K562 (cell line): ENCODE measurements around the gene CCDC174. TPM values are rescaled to one million over a fixed set of nuclear protein-coding genes. Genes with fewer than 3 reads are reported as not detected.

Source experiments
- CEBPB ChIP-seq: fragments of 450-650 bp; IDR thresholded peaks from 2 replicates; pipeline ENCODE4 v1.6.1; 2016; ENCODE audit warnings: missing genetic modification characterization, missing compliant biosample characterization
- CTBP1 ChIP-seq: fragments of 450-650 bp; IDR thresholded peaks from 2 replicates; pipeline ENCODE4 v1.6.1; 2016; ENCODE audit warnings: borderline replicate concordance
- HDAC2 ChIP-seq: fragments of 450-650 bp; IDR thresholded peaks from 2 replicates; pipeline ENCODE4 v1.6.1; 2016; ENCODE audit warnings: mild to moderate bottlenecking
- HIVEP1 ChIP-seq: fragments of 250-450 bp; sonication (Bioruptor Pico); IDR thresholded peaks from 2 replicates; pipeline ENCODE4 v1.4.0; 2020; ENCODE audit warnings: mild to moderate bottlenecking
- MXI1 ChIP-seq: IDR thresholded peaks from 2 replicates; pipeline ENCODE4 v1.6.1; 2011; ENCODE audit warnings: low read depth, mild to moderate bottlenecking, improper control_type of control experiment, low read length
- NR2C1 ChIP-seq, 2 experiments: fragments of 450-650 bp; IDR thresholded peaks; 2 replicates each; pipeline ENCODE4 v1.6.1; 2017; ENCODE audit warnings: mild to moderate bottlenecking in 2 of 2, antibody characterized with exemption in 1 of 2, inconsistent platforms in 1 of 2, missing compliant biosample characterization in 1 of 2, missing genetic modification characterization in 1 of 2
- RBFOX2 ChIP-seq: fragments of 200-400 bp; formaldehyde crosslinking; IDR thresholded peaks from 2 replicates; pipeline ENCODE4 v1.6.1; 2017; ENCODE audit warnings: low read depth, mild to moderate bottlenecking, low read length, moderate library complexity
- SMAD3 ChIP-seq: fragments of 450-650 bp; formaldehyde crosslinking; conservative IDR thresholded peaks from 2 replicates; pipeline ENCODE4 v1.4.0; 2020; ENCODE audit warnings: mild to moderate bottlenecking
- SMARCC2 ChIP-seq: fragments of 450-650 bp; IDR thresholded peaks from 2 replicates; pipeline ENCODE4 v1.6.1; 2017; ENCODE audit warnings: antibody characterized with exemption, moderate library complexity, mild to moderate bottlenecking, low read depth
- TEAD1 ChIP-seq, 2 experiments: fragments of 450-650 bp in 1 of 2; sonication (generic) in 1 of 2; formaldehyde crosslinking; IDR thresholded peaks; 2 replicates each; pipeline versions ENCODE4 v1.4.0 to v1.8.0; 2020 to 2022; ENCODE audit warnings: mild to moderate bottlenecking in 2 of 2, missing genetic modification reagents in 1 of 2
- YY1 ChIP-seq, 3 experiments: IDR thresholded peaks; 2 replicates each; pipeline ENCODE4 v1.6.1; 2011; ENCODE audit warnings: low read length in 2 of 3, mild to moderate bottlenecking in 2 of 3, moderate library complexity in 2 of 3, borderline replicate concordance in 1 of 3, control low read depth in 1 of 3, low read depth in 1 of 3; ENCODE audit not compliant: insufficient read depth in 3 of 3, insufficient replicate concordance in 2 of 3, control insufficient read depth in 1 of 3, insufficient read length in 1 of 3; ENCODE audit errors: extremely low read depth in 1 of 3
- ZNF354B ChIP-seq: fragments of 250-450 bp; sonication (Bioruptor Pico); IDR thresholded peaks from 2 replicates; pipeline ENCODE4 v1.4.0; 2020
- ZNF395 ChIP-seq: fragments of 200-800 bp; sonication (Bioruptor generic); IDR thresholded peaks from 2 replicates; pipeline ENCODE4 v1.6.1; 2017; ENCODE audit warnings: missing genetic modification characterization, missing compliant biosample characterization
- polyA plus RNA-seq, 8 experiments: library from polyadenylated mRNA; depleted of rRNA in 4 of 8; stranded (reverse) in 5 of 8; unstranded in 3 of 8; fragments of >200 nt; fragmentation: Nextera tagmentation in 2 of 8; fragmentation: Illumina TruSeq in 1 of 8; extraction: Ambion mirVana in 2 of 8; extraction: Trizol in 1 of 8; gene quantifications; 2 replicates each; pipeline versions ENCODE4 v1.2.1 to v1.2.3, GENCODE V29; 2011 to 2014; ENCODE audit warnings: inconsistent platforms in 1 of 8, missing spikeins in 1 of 8
- total RNA-seq, 7 experiments: library from RNA; depleted of rRNA in 6 of 7; stranded (reverse); fragments of >200 nt in 6 of 7; fragmentation: Illumina TruSeq in 2 of 7; extraction: Trizol in 2 of 7; gene quantifications; 2 replicates each; pipeline versions ENCODE4 v1.2.1 to v1.2.3, GENCODE V29; 2011 to 2021; ENCODE audit warnings: low replicate concordance in 1 of 7
- TF ChIP-seq, protein P1 (sequence below): fragments of 200-800 bp; sonication (Bioruptor generic); IDR thresholded peaks from 2 replicates; pipeline ENCODE4 v1.6.1; 2016; ENCODE audit warnings: missing genetic modification characterization, missing compliant biosample characterization
- TF ChIP-seq, protein P2 (sequence below), 2 experiments: fragments of 250-450 bp in 1 of 2; fragments of 450-650 bp in 1 of 2; sonication (Bioruptor Pico) in 1 of 2; IDR thresholded peaks; 2 replicates each; pipeline versions ENCODE4 v1.6.1 to v1.8.0; 2016 to 2021; ENCODE audit warnings: mild to moderate bottlenecking in 2 of 2, moderate library complexity in 2 of 2, missing compliant biosample characterization in 1 of 2, missing genetic modification characterization in 1 of 2
- TF ChIP-seq, protein P3 (sequence below): fragments of 200-800 bp; sonication (Bioruptor generic); IDR thresholded peaks from 2 replicates; pipeline ENCODE4 v1.6.1; 2017; ENCODE audit warnings: missing genetic modification characterization, missing compliant biosample characterization

CCDC174 gene
- total and polyA plus RNA-seq, 9 of the 15 experiments (the other 6 are each of a cell fraction or from before 2014, with no cell fraction given) = 7.4 to 41.0 (median 28.5) TPM

DNA sequence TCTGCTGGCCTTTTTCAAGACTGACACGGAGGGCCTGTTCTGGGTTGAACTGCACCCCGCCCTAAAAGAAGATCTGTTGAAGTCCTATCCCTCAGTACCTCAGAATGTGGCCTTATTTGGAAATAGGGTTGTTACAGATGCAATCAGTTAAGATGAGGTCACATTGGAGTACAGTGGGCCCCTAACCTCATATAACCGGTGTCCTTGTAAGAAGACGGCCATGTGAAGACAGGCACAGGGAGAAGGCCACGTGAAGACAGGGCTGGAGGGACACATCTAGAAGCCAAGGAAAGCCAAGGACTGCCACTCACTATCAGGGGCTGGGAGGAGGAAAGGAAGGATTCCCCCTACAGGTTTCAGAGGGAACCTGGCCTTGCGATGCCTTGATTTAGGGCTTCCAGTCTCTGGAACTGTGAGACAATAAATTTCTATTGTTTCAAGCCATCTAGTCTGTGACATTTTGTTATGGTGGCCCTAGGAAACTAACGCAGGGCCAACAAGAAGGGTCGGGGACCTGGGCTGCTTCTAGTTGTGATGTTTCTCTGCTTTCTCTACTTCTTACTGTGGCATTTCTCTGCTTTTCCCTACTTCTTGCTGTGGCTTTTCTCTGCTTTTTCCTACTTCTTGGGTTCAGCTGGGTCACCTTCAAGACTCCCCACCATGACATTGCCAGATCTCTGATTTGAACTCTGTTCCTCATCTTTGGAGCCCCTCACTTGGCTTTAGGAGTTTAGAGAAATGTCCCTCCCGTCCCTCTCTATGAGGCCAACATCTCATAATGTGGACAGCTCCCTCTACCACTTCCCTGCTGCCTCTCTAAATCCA is 4.8 kb upstream of the CCDC174 start (continued):
- TF ChIP-seq, protein P1, sequence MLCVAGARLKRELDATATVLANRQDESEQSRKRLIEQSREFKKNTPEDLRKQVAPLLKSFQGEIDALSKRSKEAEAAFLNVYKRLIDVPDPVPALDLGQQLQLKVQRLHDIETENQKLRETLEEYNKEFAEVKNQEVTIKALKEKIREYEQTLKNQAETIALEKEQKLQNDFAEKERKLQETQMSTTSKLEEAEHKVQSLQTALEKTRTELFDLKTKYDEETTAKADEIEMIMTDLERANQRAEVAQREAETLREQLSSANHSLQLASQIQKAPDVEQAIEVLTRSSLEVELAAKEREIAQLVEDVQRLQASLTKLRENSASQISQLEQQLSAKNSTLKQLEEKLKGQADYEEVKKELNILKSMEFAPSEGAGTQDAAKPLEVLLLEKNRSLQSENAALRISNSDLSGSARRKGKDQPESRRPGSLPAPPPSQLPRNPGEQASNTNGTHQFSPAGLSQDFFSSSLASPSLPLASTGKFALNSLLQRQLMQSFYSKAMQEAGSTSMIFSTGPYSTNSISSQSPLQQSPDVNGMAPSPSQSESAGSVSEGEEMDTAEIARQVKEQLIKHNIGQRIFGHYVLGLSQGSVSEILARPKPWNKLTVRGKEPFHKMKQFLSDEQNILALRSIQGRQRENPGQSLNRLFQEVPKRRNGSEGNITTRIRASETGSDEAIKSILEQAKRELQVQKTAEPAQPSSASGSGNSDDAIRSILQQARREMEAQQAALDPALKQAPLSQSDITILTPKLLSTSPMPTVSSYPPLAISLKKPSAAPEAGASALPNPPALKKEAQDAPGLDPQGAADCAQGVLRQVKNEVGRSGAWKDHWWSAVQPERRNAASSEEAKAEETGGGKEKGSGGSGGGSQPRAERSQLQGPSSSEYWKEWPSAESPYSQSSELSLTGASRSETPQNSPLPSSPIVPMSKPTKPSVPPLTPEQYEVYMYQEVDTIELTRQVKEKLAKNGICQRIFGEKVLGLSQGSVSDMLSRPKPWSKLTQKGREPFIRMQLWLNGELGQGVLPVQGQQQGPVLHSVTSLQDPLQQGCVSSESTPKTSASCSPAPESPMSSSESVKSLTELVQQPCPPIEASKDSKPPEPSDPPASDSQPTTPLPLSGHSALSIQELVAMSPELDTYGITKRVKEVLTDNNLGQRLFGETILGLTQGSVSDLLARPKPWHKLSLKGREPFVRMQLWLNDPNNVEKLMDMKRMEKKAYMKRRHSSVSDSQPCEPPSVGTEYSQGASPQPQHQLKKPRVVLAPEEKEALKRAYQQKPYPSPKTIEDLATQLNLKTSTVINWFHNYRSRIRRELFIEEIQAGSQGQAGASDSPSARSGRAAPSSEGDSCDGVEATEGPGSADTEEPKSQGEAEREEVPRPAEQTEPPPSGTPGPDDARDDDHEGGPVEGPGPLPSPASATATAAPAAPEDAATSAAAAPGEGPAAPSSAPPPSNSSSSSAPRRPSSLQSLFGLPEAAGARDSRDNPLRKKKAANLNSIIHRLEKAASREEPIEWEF = peak; percentile 80
- TF ChIP-seq CTBP1 (peak; percentile 38; the same call in 1 of the 2 replicates), ZNF354B (CRISPR knock-in tag) (0 out of 2 replicates have a peak, but pooled peaks have one; percentile 18), SMARCC2 (peak; percentile 28; the same call in 1 of the 2 replicates), HDAC2 (no peak), RBFOX2 (peak; percentile 59), NR2C1 (IDR thresholded peaks at IDR 0.05) (no peak), NR2C1 (tag; IDR thresholded peaks at IDR 0.05) (peak; percentile 77), CEBPB (tag) (peak; percentile 41; the same call in 1 of the 2 replicates), HIVEP1 (CRISPR knock-in tag) (0 out of 2 replicates have a peak, but pooled peaks have one; percentile 33), TEAD1 (CRISPR knock-in tag; IDR thresholded peaks at IDR 0.05) (peak in 1 of 2 experiments; percentile 7; a peak in 1 of 4 replicates), MXI1 (no peak), SMAD3 (CRISPR knock-in tag) (peak; percentile 73; the same call in 1 of the 2 replicates), ZNF395 (CRISPR knock-in tag) (peak; percentile 97; the same call in 1 of the 2 replicates), YY1 (IDR thresholded peaks at IDR 0.05; ENCODE audit: borderline replicate concordance in 1 of 3, control insufficient read depth in 1 of 3, extremely low read depth in 1 of 3, insufficient read depth in 3 of 3, insufficient read length in 1 of 3, insufficient replicate concordance in 2 of 3, low read depth in 1 of 3, low read length in 2 of 3) (peak in 1 of 3 experiments; percentile 41)
- TF ChIP-seq, protein P2, sequence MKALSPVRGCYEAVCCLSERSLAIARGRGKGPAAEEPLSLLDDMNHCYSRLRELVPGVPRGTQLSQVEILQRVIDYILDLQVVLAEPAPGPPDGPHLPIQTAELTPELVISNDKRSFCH (CRISPR knock-in tag; IDR thresholded peaks at IDR 0.05) = no peak
- TF ChIP-seq, protein P2 (tag; IDR thresholded peaks at IDR 0.05) = no peak
- TF ChIP-seq, protein P3, sequence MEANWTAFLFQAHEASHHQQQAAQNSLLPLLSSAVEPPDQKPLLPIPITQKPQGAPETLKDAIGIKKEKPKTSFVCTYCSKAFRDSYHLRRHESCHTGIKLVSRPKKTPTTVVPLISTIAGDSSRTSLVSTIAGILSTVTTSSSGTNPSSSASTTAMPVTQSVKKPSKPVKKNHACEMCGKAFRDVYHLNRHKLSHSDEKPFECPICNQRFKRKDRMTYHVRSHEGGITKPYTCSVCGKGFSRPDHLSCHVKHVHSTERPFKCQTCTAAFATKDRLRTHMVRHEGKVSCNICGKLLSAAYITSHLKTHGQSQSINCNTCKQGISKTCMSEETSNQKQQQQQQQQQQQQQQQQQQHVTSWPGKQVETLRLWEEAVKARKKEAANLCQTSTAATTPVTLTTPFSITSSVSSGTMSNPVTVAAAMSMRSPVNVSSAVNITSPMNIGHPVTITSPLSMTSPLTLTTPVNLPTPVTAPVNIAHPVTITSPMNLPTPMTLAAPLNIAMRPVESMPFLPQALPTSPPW (CRISPR knock-in tag) = peak; percentile 88
